G401 (cell line): Measurements from ENCODE around the gene FXR1. TPM values are rescaled to one million over a fixed set of nuclear protein-coding genes. Genes with fewer than 3 reads are reported as not detected.
"Not testable (repeated sequence)": the region's sequence is repeated elsewhere in the genome, so short reads cannot be mapped to it uniquely, and the experiment has no call there.

Source experiments
- DNase-seq: peaks from one replicate; pipeline ENCODE4 v3.0.0-alpha.2; 2015; ENCODE audit warnings: low spot score
- in situ Hi-C: cut with HindIII; loops from 2 replicates; pipeline ENCODE4 v1.10.0; 2016; ENCODE audit warnings: low sequenced_read_pairs, mixed read lengths
- total RNA-seq: library from RNA; depleted of rRNA; stranded (reverse); fragments of >200 nt; shearing (Covaris generic); gene quantifications from 2 replicates; pipeline ENCODE4 v1.2.3, GENCODE V29; 2014; rRNA removed

The FXR1 gene
- total RNA-seq, result 139 and 142 TPM in 2 replicates

GRCh38 chr3:180912304-180913296 lies at the start of gene FXR1:
Gene FXR1, plus strand, starts transcription at chr3:180912670. Its CDS starts 16 bp downstream, at chr3:180912686.
- in situ Hi-C loops, result no loop called here

GRCh38 chr3:180870008-180870699 lies 42.3 kb upstream of the FXR1 start:
- in situ Hi-C loops, result no loop called here
- no peak for DNase-seq

More at GRCh38 chr3:180912304-180913296, at the start of gene FXR1:
- peak; percentile 82 for DNase-seq

- DNase-seq, result no peak
These were observed 40.6 kb upstream of the FXR1 start for GRCh38 chr3:180871901-180872300.

GRCh38 chr3:180872430-180872829 lies 40.0 kb upstream of the FXR1 start:
- in situ Hi-C loops, DNase-seq: not testable (repeated sequence)

More at GRCh38 chr3:180871901-180872300, 40.6 kb upstream of the FXR1 start:
- in situ Hi-C loops, result no loop called here

GRCh38 chr3:180875124-180875698 lies 37.3 kb upstream of the FXR1 start:
- in situ Hi-C loops, result no loop called here
- DNase-seq, result no peak

- DNase-seq, result no peak
- in situ Hi-C loops, result no loop called here
These were observed 31.2 kb upstream of the FXR1 start for GRCh38 chr3:180881065-180881801.

- no peak for DNase-seq
- in situ Hi-C loops, result no loop called here
These were observed 30.4 kb upstream of the FXR1 start for GRCh38 chr3:180882115-180882514.

GRCh38 chr3:180888992-180889560 lies 23.4 kb upstream of the FXR1 start:
- in situ Hi-C loops, result no loop called here
- DNase-seq, result no peak

GRCh38 chr3:180898572-180898971 lies 13.9 kb upstream of the FXR1 start:
- DNase-seq, result no peak
- in situ Hi-C loops, result no loop called here

GRCh38 chr3:180909369-180910127 lies 2.9 kb upstream of the FXR1 start:
- in situ Hi-C loops, result no loop called here
- no peak for DNase-seq

GRCh38 chr3:180910823-180911222 lies 1.6 kb upstream of the FXR1 start:
- in situ Hi-C loops, result no loop called here

GRCh38 chr3:180911876-180912303 lies 580 bp upstream of the FXR1 start:
- DNase-seq, result peak; percentile 5
- in situ Hi-C loops, result no loop called here

More at GRCh38 chr3:180910823-180911222, 1.6 kb upstream of the FXR1 start:
- DNase-seq, result no peak

- in situ Hi-C loops, result no loop called here
These were observed 1.3 kb downstream of the FXR1 start for GRCh38 chr3:180913581-180914404.

GRCh38 chr3:180918542-180918941 lies 6.1 kb downstream of the FXR1 start:
- DNase-seq, result no peak
- in situ Hi-C loops, result no loop called here

More at GRCh38 chr3:180913581-180914404, 1.3 kb downstream of the FXR1 start:
- peak; percentile 10 for DNase-seq

GRCh38 chr3:180922242-180922641 lies 9.8 kb downstream of the FXR1 start:
- in situ Hi-C loops, result no loop called here
- DNase-seq, result no peak

- DNase-seq, result no peak
- in situ Hi-C loops, result no loop called here
These were observed 11.1 kb downstream of the FXR1 start for GRCh38 chr3:180923561-180923960.

- in situ Hi-C loops, result no loop called here
- DNase-seq, result no peak
These were observed 14.1 kb downstream of the FXR1 start for GRCh38 chr3:180926526-180926925.
